GM12872 (cell line): ENCODE measurements around the gene NTM.

ENCODE experiments used
- TF ChIP-seq, protein P1 (sequence below): IDR thresholded peaks from 3 replicates; pipeline ENCODE4 v1.5.1; 2011; ENCODE audit warnings: low read depth, mild to moderate bottlenecking, low read length, moderate library complexity; ENCODE audit not compliant: insufficient read depth

The NTM gene

GRCh38 chr11:131447277-131447815, 76.9 kb downstream of the NTM start:
- TF ChIP-seq, protein P1, sequence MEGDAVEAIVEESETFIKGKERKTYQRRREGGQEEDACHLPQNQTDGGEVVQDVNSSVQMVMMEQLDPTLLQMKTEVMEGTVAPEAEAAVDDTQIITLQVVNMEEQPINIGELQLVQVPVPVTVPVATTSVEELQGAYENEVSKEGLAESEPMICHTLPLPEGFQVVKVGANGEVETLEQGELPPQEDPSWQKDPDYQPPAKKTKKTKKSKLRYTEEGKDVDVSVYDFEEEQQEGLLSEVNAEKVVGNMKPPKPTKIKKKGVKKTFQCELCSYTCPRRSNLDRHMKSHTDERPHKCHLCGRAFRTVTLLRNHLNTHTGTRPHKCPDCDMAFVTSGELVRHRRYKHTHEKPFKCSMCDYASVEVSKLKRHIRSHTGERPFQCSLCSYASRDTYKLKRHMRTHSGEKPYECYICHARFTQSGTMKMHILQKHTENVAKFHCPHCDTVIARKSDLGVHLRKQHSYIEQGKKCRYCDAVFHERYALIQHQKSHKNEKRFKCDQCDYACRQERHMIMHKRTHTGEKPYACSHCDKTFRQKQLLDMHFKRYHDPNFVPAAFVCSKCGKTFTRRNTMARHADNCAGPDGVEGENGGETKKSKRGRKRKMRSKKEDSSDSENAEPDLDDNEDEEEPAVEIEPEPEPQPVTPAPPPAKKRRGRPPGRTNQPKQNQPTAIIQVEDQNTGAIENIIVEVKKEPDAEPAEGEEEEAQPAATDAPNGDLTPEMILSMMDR: no peak

DNA sequence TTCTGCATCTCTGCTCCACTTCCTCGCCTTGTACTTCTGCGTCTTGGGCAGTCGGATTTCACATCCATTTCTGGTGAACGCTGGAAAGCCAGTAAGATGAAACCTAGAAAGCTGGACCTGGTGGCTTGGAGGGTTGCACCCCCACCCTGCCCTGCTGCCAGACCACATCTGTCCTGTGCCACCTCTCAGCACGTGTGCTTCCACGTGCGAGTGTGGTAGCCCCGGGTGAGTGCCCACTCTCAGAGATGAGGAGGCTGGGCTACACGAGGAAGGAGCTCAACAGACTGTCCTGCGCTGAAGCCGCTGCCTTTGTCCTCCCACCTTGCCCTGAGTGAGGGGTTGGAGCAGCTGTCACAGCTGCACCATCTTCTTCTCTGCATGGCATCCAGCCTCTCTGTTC, 77.5 kb downstream of the NTM start:
- TF ChIP-seq, protein P1: no peak

GRCh38 chr11:131449036-131450019, 78.9 kb downstream of the NTM start:
- TF ChIP-seq, protein P1: no peak

DNA sequence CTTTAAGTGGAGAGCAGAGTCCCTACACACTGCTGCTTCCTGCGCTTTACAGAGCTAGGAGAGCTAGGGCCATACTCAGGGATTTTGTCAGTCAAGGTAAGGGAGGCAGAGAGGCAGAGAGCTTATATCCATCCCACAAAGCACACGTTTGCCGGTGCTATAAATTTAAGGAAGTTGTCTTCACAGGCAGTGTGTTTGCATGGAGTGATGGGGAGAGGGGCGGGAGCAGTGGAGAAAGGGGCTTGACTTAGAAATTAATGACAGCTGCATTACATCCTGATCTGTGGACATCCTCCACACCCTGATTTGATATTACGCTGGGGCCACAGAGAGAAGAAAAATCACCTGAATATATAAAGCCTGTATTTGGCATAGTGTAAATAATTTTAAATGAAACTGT, 84.1 kb downstream of the NTM start:
- TF ChIP-seq, protein P1: no peak

GRCh38 chr11:131454989-131455388, 84.6 kb downstream of the NTM start:
- TF ChIP-seq, protein P1: no peak

- TF ChIP-seq, protein P1: no peak
These were observed 85.7 kb downstream of the NTM start for GRCh38 chr11:131455843-131456704.

- TF ChIP-seq, protein P1: no peak
These were observed 86.7 kb downstream of the NTM start for GRCh38 chr11:131457163-131457562.
